NCI-H1694 treated with DMSO at 0.1 percent for 48 hours (cell line): ENCODE results near the gene CCDC121.

ENCODE experiments used
- DNase-seq: peaks from one replicate; lab custom pipeline; 2025; lab: John Stamatoyannopoulos, UW

The CCDC121 gene, protein sequence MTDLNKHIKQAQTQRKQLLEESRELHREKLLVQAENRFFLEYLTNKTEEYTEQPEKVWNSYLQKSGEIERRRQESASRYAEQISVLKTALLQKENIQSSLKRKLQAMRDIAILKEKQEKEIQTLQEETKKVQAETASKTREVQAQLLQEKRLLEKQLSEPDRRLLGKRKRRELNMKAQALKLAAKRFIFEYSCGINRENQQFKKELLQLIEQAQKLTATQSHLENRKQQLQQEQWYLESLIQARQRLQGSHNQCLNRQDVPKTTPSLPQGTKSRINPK

DNA sequence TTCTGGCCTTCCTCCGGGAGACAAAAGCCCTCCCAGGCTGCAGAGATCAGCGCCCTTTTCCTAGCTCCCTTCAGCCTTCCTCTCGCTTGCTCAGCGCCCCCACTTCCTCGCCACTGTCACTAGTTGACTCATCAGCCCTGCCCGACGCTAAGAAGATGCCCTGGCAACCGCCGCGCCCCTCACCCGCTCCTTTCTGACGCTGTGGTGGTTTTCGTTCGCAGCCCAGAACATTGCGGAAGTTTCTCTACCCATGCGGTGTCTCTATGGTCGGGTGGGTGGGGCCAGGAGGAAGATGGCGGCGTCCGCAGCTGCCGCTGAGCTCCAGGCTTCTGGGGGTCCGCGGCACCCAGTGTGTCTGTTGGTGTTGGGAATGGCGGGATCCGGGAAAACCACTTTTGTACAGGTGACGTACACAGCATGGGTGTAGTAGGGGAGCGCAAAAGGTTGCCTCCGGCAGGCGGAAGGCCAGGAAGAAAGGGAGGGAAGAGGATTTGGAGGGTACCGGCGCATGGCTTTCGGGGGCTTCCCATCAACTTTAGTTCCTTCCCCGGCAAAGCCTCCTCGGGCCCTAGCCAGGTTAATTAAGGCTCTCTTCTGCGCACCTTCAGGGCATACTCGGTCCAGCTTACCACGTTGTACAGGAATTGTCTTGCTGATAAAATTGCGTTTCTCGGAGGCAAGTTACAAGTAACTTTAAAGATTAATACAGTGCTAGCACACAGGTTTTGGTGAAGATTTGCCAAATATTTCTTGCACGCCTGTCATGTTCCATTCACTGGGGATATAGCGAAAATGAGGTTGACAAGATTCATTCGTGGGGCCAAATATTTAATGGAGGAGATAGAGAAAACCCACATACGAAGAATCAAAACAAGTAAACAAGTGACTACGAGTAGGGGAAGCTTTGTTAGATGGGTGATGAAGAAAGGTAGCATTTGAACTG is at the start of gene CCDC121, which contains the start of gene GPN1:
CCDC121 (minus strand) TSS at position 246 of the 943 bp plus-strand sequence. CDS start 1,213 bp downstream, outside the sequence.
GPN1 (plus strand) TSS at position 284 of the 943 bp plus-strand sequence; CDS start at position 293, 9 bp downstream.
- peak; percentile 84 for DNase-seq

- no peak for DNase-seq
Measured at GRCh38 chr2:27672723-27673486, 44.1 kb upstream of the CCDC121 start.

GRCh38 chr2:27671235-27671634 is 42.4 kb upstream of the CCDC121 start:
- DNase-seq: no peak

DNA sequence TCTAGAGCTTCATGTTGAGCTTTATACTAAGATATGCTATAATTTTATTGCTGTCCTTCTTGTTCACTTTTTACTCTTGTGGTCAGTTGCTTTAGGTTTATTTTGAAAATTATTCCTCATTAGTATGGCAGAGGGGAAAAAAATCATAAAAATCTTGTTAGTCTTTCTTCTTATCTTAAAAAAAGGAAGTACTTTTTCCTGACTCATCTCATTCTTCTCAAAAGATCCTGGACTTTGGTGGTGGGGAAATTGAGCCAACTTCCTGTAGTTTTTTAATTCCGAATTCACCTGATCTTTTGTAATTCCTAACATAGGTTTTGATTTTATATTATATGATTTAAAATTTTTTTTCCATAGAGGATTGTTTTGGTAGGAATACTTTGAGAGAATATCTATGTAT is 38.6 kb upstream of the CCDC121 start:
- no peak for DNase-seq

GRCh38 chr2:27664622-27665363 is 36.0 kb upstream of the CCDC121 start:
- no peak for DNase-seq

GRCh38 chr2:27664154-27664574 is 35.4 kb upstream of the CCDC121 start:
- DNase-seq: no peak

GRCh38 chr2:27663285-27664153 is 34.7 kb upstream of the CCDC121 start, which contains the start of the genes SLC4A1AP and SUPT7L:
Gene SLC4A1AP (plus strand): TSS chr2:27663889. CDS start chr2:27663915, 26 bp downstream.
Gene SUPT7L (minus strand): TSS chr2:27663614. CDS start chr2:27662192, 1,422 bp downstream.
- DNase-seq: peak; percentile 83

GRCh38 chr2:27661371-27661770 is 32.6 kb upstream of the CCDC121 start:
- DNase-seq: no peak

DNA sequence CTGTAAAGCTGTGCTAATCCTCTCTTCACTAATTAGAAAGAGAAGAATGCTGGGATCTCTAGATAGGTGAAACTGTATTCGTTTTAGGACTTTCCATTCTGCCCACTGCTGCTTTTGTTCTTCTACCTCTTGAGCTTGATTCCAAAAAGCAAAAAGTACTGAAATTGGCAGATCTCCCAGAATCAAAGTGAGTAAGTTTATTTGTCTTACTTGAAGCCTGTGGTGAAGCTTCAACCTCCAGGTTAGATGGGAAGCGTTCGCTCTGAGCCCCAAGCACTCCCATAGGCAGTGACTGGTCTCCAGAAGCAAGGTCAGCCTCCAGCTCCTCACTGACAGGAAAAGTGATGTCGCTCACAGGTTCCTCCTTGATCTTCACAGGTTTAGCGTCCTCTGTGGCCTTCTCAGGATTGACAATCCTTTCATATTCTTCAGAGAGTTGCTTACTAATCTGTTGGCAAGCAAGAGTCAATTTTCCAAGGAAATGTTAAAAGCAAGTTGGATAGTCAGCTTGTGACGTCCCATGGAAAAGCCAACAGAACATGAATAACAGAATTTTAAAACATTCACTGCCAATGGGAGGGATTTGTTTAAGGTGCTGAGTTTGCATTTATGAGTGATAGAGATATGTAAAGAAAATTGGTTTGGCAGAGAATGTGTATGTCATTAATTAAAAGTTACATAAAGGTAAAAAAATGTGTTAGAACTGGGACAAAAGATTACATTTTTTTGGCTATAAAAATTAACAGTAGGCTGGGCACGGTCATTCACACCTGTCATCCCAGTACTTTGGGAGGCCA is 26.5 kb upstream of the CCDC121 start:
- no peak for DNase-seq

DNA sequence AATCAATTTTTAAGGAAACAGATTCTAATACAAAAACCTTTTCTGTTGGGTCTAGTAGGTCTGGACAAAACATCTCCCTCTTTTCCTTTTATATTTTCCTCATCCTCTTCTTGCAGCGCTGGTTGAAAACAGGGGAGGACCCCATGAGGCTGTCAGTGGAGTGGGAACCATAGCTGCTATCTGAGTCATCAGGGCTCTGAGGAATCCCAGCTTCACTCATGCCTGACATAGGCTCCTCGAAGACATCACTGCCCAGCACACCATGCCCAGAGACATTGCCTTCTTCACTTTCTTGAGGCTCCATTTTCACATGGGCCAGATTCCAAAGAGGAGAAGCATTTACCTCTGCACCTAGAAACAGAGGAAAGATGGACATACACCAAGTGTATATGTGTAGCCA is 24.6 kb upstream of the CCDC121 start:
- DNase-seq: no peak

DNA sequence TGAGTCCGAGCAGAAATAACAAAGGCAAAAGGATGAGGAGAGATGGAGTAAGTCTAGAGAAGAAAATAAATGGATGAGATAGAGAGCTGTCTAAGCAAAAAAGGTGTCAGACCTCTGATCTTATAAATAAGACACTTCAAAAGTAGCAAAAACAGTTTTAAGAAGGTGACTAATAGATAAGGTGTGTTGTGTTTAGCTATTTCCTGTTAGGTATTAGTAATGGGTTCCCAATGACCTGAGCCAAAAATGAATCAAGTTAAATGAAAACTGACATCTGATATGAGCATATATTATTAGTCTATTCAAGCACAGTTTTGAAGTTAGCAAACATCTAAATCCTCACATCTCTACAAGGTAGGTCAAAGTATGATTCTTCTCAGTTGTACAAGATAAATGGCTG is 24.0 kb upstream of the CCDC121 start:
- DNase-seq: no peak

GRCh38 chr2:27652341-27652740 is 23.5 kb upstream of the CCDC121 start:
- DNase-seq: no peak

- DNase-seq: no peak
Measured at GRCh38 chr2:27651056-27651455, 22.2 kb upstream of the CCDC121 start.

GRCh38 chr2:27647737-27648136 is 18.9 kb upstream of the CCDC121 start:
- DNase-seq: no peak

DNA sequence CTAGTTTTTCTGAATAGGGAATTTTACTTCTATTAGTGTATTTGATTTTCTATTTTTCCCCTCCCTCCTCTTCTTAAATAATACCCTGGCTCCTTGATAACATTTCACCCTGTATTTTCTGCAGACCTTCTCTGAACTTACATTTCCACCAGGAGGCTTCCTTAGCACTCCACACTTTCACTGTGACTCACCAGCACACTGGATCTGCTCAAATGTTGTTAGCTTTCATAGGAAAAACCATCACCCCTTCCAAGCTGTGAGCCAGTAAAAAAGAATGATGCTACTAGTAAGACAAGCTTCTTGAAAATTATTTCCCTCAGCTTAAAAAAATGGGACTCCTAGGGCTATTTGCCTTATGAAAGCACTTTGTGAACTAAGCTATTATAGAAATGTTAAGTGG is 18.5 kb upstream of the CCDC121 start:
- no peak for DNase-seq

- DNase-seq: no peak
Measured at GRCh38 chr2:27645197-27645596, 16.4 kb upstream of the CCDC121 start.

DNA sequence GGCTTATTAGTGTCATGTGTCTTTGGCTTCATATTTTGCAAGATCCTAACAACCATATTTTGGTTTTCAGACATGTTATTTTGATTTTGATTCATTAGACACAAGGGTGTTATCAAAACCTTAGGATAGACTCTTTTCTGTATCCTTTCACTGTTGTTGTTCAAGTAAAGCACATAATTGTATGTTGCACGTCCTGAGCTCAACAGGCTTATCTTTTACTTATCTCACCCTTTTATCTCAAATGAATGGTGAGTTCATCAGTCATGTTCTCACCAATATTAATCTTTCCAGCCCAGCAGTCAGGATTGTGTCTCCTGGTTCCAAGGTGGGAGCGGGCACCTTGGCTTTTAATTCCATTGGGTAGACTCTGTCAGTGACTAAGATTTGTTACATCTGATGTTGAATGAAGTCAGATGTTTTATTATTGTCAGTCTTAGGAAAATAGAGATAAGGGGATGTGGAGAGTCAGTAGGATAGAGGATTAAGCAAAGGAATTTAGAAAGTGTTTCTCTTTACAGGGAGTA is 12.0 kb upstream of the CCDC121 start:
- DNase-seq: no peak

GRCh38 chr2:27638709-27639108 is 9.9 kb upstream of the CCDC121 start:
- no peak for DNase-seq

DNA sequence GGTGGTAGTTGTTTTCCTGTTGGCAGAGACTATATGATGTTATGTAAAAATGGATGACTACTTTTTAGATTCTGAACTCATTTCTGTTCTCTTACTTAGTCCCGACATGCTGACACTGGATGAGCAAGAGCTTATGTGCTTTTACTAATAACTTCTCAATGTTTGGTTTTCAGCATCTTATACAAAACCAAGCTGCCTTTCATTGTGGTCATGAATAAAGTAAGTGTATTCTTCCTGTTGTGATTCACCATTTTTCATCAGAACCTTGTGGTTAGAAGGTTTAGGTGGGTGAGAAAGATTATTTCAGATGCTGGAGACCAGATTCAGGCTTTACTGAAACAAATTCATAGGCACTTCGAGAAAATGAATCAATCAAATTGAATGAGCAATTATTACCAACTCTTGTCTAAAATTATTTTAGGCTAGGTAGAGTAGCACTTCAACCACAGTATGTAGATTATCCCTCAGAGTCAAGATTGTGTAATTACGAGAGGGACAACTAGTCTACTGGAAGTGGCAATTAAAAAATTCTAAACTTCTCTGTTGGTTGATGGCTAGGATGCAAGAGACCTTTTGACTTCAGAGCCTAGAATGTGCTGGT is 9.3 kb upstream of the CCDC121 start:
- DNase-seq: no peak
